Amygdala (tissue), 56 donors: ENCODE results near the gene INHBA.

Experiments
- DNase-seq, 56 donors: peaks; one replicate each; lab custom pipeline; 2025; lab: John Stamatoyannopoulos, UW

Gene INHBA

GRCh38 chr7:41715000-41715399, 12.1 kb upstream of the INHBA start:
- no peak for DNase-seq

GRCh38 chr7:41711283-41712064, 8.6 kb upstream of the INHBA start:
- peak in 1 of 56 donors; percentile 16 for DNase-seq

GRCh38 chr7:41710838-41711237, 7.9 kb upstream of the INHBA start:
- DNase-seq = no peak

- no peak for DNase-seq
Measured at GRCh38 chr7:41709621-41710020, 6.7 kb upstream of the INHBA start.

GRCh38 chr7:41708581-41709358, 5.9 kb upstream of the INHBA start:
- no peak for DNase-seq

GRCh38 chr7:41706228-41706930, 3.5 kb upstream of the INHBA start:
- no peak for DNase-seq

- DNase-seq = peak in 50 of 56 donors; percentile 16 to 80 (median 66)
Measured at GRCh38 chr7:41705109-41705901, 2.4 kb upstream of the INHBA start.

- DNase-seq = no peak
Measured at GRCh38 chr7:41701068-41701941, 1.6 kb downstream of the INHBA start.

- peak in 1 of 56 donors; percentile 14 for DNase-seq
Measured at GRCh38 chr7:41700044-41700471, 2.8 kb downstream of the INHBA start.

- no peak for DNase-seq
Measured at GRCh38 chr7:41699516-41699915, 3.4 kb downstream of the INHBA start.

GRCh38 chr7:41698726-41699125, 4.2 kb downstream of the INHBA start:
- DNase-seq = no peak

GRCh38 chr7:41698114-41698513, 4.8 kb downstream of the INHBA start:
- DNase-seq = no peak

GRCh38 chr7:41696323-41696916, 6.5 kb downstream of the INHBA start:
- DNase-seq = peak in 29 of 56 donors; percentile 11 to 77 (median 32)

- no peak for DNase-seq
Measured at GRCh38 chr7:41695661-41696322, 7.1 kb downstream of the INHBA start.

GRCh38 chr7:41694495-41694894, 8.4 kb downstream of the INHBA start:
- DNase-seq = no peak

- DNase-seq = peak in 4 of 56 donors; percentile 20 to 58 (median 50)
Measured at GRCh38 chr7:41693150-41693997, 9.5 kb downstream of the INHBA start.

- peak in 1 of 56 donors; percentile 27 for DNase-seq
Measured at GRCh38 chr7:41692251-41692650, 10.6 kb downstream of the INHBA start.
